Stimulated activated CD4-positive, alpha-beta T cell treated with anti-CD3 and anti-CD28 coated beads, Interleukin-15, amount 100 ng/mL, for 48 hours (primary cell): ENCODE results near the gene GOLGA5.

Experiments
- DNase-seq, 2 donors: peaks; one replicate each; pipeline ENCODE4 v3.0.0-alpha.2; 2020; ENCODE audit warnings: low read depth in 2 of 2

GOLGA5 gene

GRCh38 chr14:92877757-92878431 lies 83.8 kb downstream of the GOLGA5 start:
- no peak for DNase-seq

- DNase-seq: no peak
Observed at GRCh38 chr14:92880351-92880750, 86.2 kb downstream of the GOLGA5 start.

- no peak for DNase-seq
Observed at GRCh38 chr14:92880851-92881250, 86.7 kb downstream of the GOLGA5 start.

GRCh38 chr14:92883066-92883465 lies 89.0 kb downstream of the GOLGA5 start:
- DNase-seq: no peak

- no peak for DNase-seq
Observed at GRCh38 chr14:92884410-92884809, 90.3 kb downstream of the GOLGA5 start.

- DNase-seq: no peak
Observed at GRCh38 chr14:92885279-92886061, 91.4 kb downstream of the GOLGA5 start.

- no peak for DNase-seq
Observed at GRCh38 chr14:92886337-92886736, 92.2 kb downstream of the GOLGA5 start.

GRCh38 chr14:92887157-92887556 lies 93.1 kb downstream of the GOLGA5 start:
- no peak for DNase-seq

GRCh38 chr14:92888896-92889295 lies 94.8 kb downstream of the GOLGA5 start:
- no peak for DNase-seq
